OCI-LY1 (cell line): ENCODE data around the gene PODXL2.
"Not testable (repeated sequence)": the region's sequence is repeated elsewhere in the genome, so short reads cannot be mapped to it uniquely, and the experiment has no call there.

Experiments
- H2AFZ ChIP-seq: fragments of 200-600 bp; sonication (generic), shearing (Covaris generic); 2 replicates; pipeline ENCODE4 v1.6.0; 2014; ENCODE audit warnings: antibody characterized with exemption, mild to moderate bottlenecking, low read length
- H3F3A ChIP-seq: fragments of 200-600 bp; sonication (generic), shearing (Covaris generic); 2 replicates; pipeline ENCODE4 v1.6.0; 2014; ENCODE audit warnings: mild to moderate bottlenecking, antibody characterized with exemption, low read length, moderate library complexity; ENCODE audit not compliant: insufficient read depth
- H3K27ac ChIP-seq: fragments of 200-600 bp; sonication (generic); 2 replicates; pipeline ENCODE4 v1.5.1; 2014; ENCODE audit warnings: low read length, mixed run types, mild to moderate bottlenecking, low read depth; ENCODE audit not compliant: poor library complexity, severe bottlenecking
- H3K27me3 ChIP-seq: fragments of 200-600 bp; sonication (generic); 2 replicates; pipeline ENCODE4 v1.6.0; 2014; ENCODE audit warnings: antibody characterized with exemption, mild to moderate bottlenecking, low read length, moderate library complexity; ENCODE audit not compliant: insufficient read depth
- H3K36me3 ChIP-seq: fragments of 200-600 bp; sonication (generic); 2 replicates; pipeline ENCODE4 v1.6.1; 2014; ENCODE audit warnings: mild to moderate bottlenecking, antibody characterized with exemption, low read length, moderate library complexity, mixed read lengths; ENCODE audit not compliant: insufficient read depth
- H3K4me1 ChIP-seq: fragments of 200-600 bp; sonication (generic); 2 replicates; pipeline ENCODE4 v1.5.1; 2014; ENCODE audit warnings: mild to moderate bottlenecking, low read length, moderate library complexity; ENCODE audit not compliant: insufficient read depth, severe bottlenecking
- H3K4me2 ChIP-seq: fragments of 200-600 bp; sonication (generic), shearing (Covaris generic); 2 replicates; pipeline ENCODE4 v1.6.1; 2014; ENCODE audit warnings: low read length
- H3K4me3 ChIP-seq: fragments of 200-600 bp; sonication (generic); 2 replicates; pipeline ENCODE4 v1.5.1; 2014; ENCODE audit warnings: low read length, low read depth, mild to moderate bottlenecking, mixed read lengths; ENCODE audit not compliant: poor library complexity, severe bottlenecking
- H3K79me2 ChIP-seq: fragments of 200-600 bp; shearing (Covaris generic); 2 replicates; pipeline ENCODE4 v1.6.1; 2016; ENCODE audit warnings: mixed run types, low read length, mixed read lengths; ENCODE audit not compliant: insufficient read depth
- H3K9ac ChIP-seq: fragments of 200-600 bp; sonication (generic), shearing (Covaris generic); 2 replicates; pipeline ENCODE4 v1.6.1; 2014; ENCODE audit warnings: mild to moderate bottlenecking, low read length, mixed read lengths
- H3K9me2 ChIP-seq: fragments of 200-600 bp; sonication (generic), shearing (Covaris generic); 2 replicates; pipeline ENCODE4 v1.6.1; 2014; ENCODE audit warnings: low read depth, mild to moderate bottlenecking, low read length, mixed read lengths
- H3K9me3 ChIP-seq: fragments of 200-600 bp; shearing (Covaris generic); 2 replicates; pipeline ENCODE4 v1.6.1; 2014; ENCODE audit warnings: low read length, mixed read lengths
- H4K20me1 ChIP-seq: fragments of 200-600 bp; sonication (generic), shearing (Covaris generic); 2 replicates; pipeline ENCODE4 v1.6.0; 2016; ENCODE audit warnings: mild to moderate bottlenecking, low read length; ENCODE audit not compliant: insufficient read depth
- CTCF ChIP-seq: fragments of 200-600 bp; sonication (generic), shearing (Covaris generic); IDR thresholded peaks from 2 replicates; pipeline ENCODE4 v1.5.1; 2017; ENCODE audit warnings: mild to moderate bottlenecking, antibody characterized with exemption, low read length, moderate library complexity, mixed read lengths
- EZH2 ChIP-seq: fragments of 200-600 bp; sonication (generic), shearing (Covaris generic); IDR thresholded peaks from 2 replicates; pipeline ENCODE4 v1.8.0; 2017; ENCODE audit warnings: borderline replicate concordance, mixed run types, mild to moderate bottlenecking, antibody characterized with exemption, low read length, moderate library complexity, mixed read lengths

PODXL2 gene

GRCh38 chr3:127652246-127652995 lies 23.4 kb downstream of the PODXL2 start:
- Histone ChIP-seq H3K4me3 (no peak overlapping the region), H3K36me3 (no peaks in the 10 kb centered on the region), H3F3A (no peaks in the 10 kb centered on the region), H3K9ac (no peak overlapping the region), H3K27me3 (no peaks in the 10 kb centered on the region), H2AFZ (no peak overlapping the region), H3K79me2 (no peaks in the 10 kb centered on the region), H3K9me3 (no peaks in the 10 kb centered on the region), H3K4me1 (no peaks in the 10 kb centered on the region), H3K9me2 (no peaks in the 10 kb centered on the region), H4K20me1 (no peaks in the 10 kb centered on the region), H3K27ac (no peak overlapping the region), H3K4me2 (no peak overlapping the region)
- TF ChIP-seq EZH2 (no peak), CTCF (peak; percentile 80)

- TF ChIP-seq CTCF (no peak), EZH2 (no peak)
- H3K9ac ChIP-seq = no peak overlapping the region
- H3F3A ChIP-seq = no peaks in the 10 kb centered on the region
- H3K27me3 ChIP-seq = no peaks in the 10 kb centered on the region
- no peaks in the 10 kb centered on the region for H3K9me2 ChIP-seq
- H3K9me3 ChIP-seq = no peaks in the 10 kb centered on the region
- H3K36me3 ChIP-seq = no peaks in the 10 kb centered on the region
- H3K4me2 ChIP-seq = no peak overlapping the region
- H3K4me1 ChIP-seq = no peaks in the 10 kb centered on the region
- no peak overlapping the region for H3K4me3 ChIP-seq
- no peak overlapping the region for H3K27ac ChIP-seq
- H3K79me2 ChIP-seq = no peaks in the 10 kb centered on the region
- H2AFZ ChIP-seq = no peak overlapping the region
- H4K20me1 ChIP-seq = no peaks in the 10 kb centered on the region
Observed at GRCh38 chr3:127654374-127654773, 25.4 kb downstream of the PODXL2 start.

GRCh38 chr3:127654993-127655392 lies 26.0 kb downstream of the PODXL2 start:
- H3K4me2 ChIP-seq, H3K9me3 ChIP-seq, H3K9ac ChIP-seq, H3K36me3 ChIP-seq, H3F3A ChIP-seq, H3K9me2 ChIP-seq, H3K4me1 ChIP-seq, H4K20me1 ChIP-seq, H3K27ac ChIP-seq, H2AFZ ChIP-seq, H3K4me3 ChIP-seq, H3K27me3 ChIP-seq, H3K79me2 ChIP-seq: not testable (repeated sequence)

GRCh38 chr3:127655641-127656040 lies 26.7 kb downstream of the PODXL2 start:
- H3K4me2 ChIP-seq = no peak overlapping the region
- H3K4me1 ChIP-seq = no peaks in the 10 kb centered on the region
- no peak overlapping the region for H3K9ac ChIP-seq

More at GRCh38 chr3:127655641-127656040, 26.7 kb downstream of the PODXL2 start:
- no peaks in the 10 kb centered on the region for H3K9me3 ChIP-seq
- no peaks in the 10 kb centered on the region for H3K27me3 ChIP-seq
- H3K79me2 ChIP-seq = no peaks in the 10 kb centered on the region
- no peak overlapping the region for H3K4me3 ChIP-seq
- H4K20me1 ChIP-seq = no peaks in the 10 kb centered on the region
- H3F3A ChIP-seq = no peaks in the 10 kb centered on the region
- no peak for TF ChIP-seq EZH2
- no peak for TF ChIP-seq CTCF
- 0 out of 2 replicates have a peak, but pooled peaks cover 4% of the 10 kb centered on the region for H3K36me3 ChIP-seq
- H2AFZ ChIP-seq = no peak overlapping the region
- no peaks in the 10 kb centered on the region for H3K9me2 ChIP-seq
- no peak overlapping the region for H3K27ac ChIP-seq
